ENCODE results near the gene PPP1R1A. TPM values are rescaled to one million over a fixed set of nuclear protein-coding genes. Genes with fewer than 3 reads are reported as not detected.

The PPP1R1A gene
- total RNA-seq, 1 experiment from 2014 or later, result not detected

DNA sequence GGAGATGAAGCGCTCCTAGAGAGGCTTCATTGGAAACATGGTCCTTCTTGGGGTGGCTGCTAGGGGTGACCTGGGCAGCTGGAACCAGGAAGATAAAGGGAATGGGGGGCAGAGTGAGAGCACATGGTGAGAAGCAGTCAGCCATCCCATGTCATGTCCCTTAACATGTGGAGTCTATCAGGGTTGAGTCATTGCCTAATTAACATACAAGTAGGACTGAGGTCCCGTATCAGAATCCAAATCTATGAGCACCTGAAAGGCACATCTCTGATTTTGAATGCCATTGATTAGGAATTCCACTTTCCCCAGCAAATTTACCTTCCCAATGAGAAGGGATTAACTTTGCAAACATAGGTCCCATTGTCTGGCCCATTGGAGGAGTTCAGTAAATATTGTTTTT is 20.3 kb upstream of the PPP1R1A start:
- intact Hi-C loops (cut with micrococcal nuclease), result no loop called here

DNA sequence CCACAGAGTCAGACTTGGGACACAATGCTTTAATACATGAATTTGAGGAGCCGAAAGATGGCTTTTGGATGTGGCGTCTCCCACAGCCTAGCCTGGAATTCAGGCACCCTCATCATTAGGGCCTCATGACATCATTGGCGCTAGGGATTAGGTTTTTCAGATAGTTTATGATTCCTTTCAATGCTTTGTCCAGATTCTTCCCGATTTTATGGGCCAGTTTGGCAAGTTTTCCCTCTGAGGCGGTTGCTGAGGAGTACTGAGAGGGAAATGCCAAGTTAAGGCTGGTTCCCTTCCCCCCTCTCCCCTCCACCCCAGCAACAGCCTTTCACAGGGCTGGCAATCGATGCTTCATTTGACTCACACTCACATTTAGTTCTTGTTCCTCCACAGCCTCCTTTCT is 19.7 kb upstream of the PPP1R1A start:
- CTCF ChIA-PET, result no interaction called here

More for the DNA sequence above, 20.3 kb upstream of the PPP1R1A start:
- H3K36me3 ChIP-seq (ENCODE audit: low read depth, low read length), result no peaks in the 10 kb centered on the region
- no peaks in the 10 kb centered on the region for H3K9me2 ChIP-seq (replicated peaks; ENCODE audit: low read length)
- no TSS peak for BruUV-seq (replicated peaks)
- no peak for ATAC-seq
- no peak overlapping the region for H3K27ac ChIP-seq (ENCODE audit: low read length)
- no peaks in the 10 kb centered on the region for H3K9me3 ChIP-seq (ENCODE audit: low read length)
- no peak overlapping the region for H3K9ac ChIP-seq (ENCODE audit: low read length)
- DNase-seq, result no peak
- no peaks in the 10 kb centered on the region for H4K20me1 ChIP-seq (ENCODE audit: low read length)
- H2AFZ ChIP-seq (ENCODE audit: low read length), result no peak overlapping the region
- no peaks in the 10 kb centered on the region for H3K4me1 ChIP-seq (ENCODE audit: insufficient read depth, low read length)
- ChIA-PET POLR2A (ENCODE audit: unreplicated experiment) (no interaction called here), CTCF (no interaction called here)
- TF ChIP-seq EZH2 (IDR thresholded peaks at IDR 0.05; ENCODE audit: low read length, unreplicated experiment) (no peak), EZH2phosphoT487 (IDR thresholded peaks at IDR 0.05; ENCODE audit: borderline replicate concordance, low read length) (no peak), CTCF (conservative IDR thresholded peaks at IDR 0.05; ENCODE audit: low read depth, low read length) (no peak)
- peaks cover 66% of the 10 kb centered on the region for H3K27me3 ChIP-seq (ENCODE audit: low read length)
- H3K79me2 ChIP-seq (ENCODE audit: low read length), result no peaks in the 10 kb centered on the region
- no peak overlapping the region for H3K4me2 ChIP-seq (ENCODE audit: low read length)
- H3K4me3 ChIP-seq (ENCODE audit: low read length), result no peak overlapping the region
- no peaks in the 10 kb centered on the region for H3F3A ChIP-seq (ENCODE audit: low read length, unreplicated experiment)

More for the DNA sequence above, 19.7 kb upstream of the PPP1R1A start:
- Histone ChIP-seq H3K79me2 (ENCODE audit: low read length) (no peaks in the 10 kb centered on the region), H3K4me2 (ENCODE audit: low read length) (no peak overlapping the region), H3K27me3 (ENCODE audit: low read length) (peaks cover 63% of the 10 kb centered on the region), H3K36me3 (ENCODE audit: low read depth, low read length) (no peaks in the 10 kb centered on the region), H3K27ac (ENCODE audit: low read length) (no peak overlapping the region), H3K9me2 (replicated peaks; ENCODE audit: low read length) (no peaks in the 10 kb centered on the region), H3F3A (ENCODE audit: low read length, unreplicated experiment) (no peaks in the 10 kb centered on the region), H3K4me3 (ENCODE audit: low read length) (no peak overlapping the region), H3K9ac (ENCODE audit: low read length) (no peak overlapping the region), H3K4me1 (ENCODE audit: insufficient read depth, low read length) (no peaks in the 10 kb centered on the region), H2AFZ (ENCODE audit: low read length) (no peak overlapping the region), H3K9me3 (ENCODE audit: low read length) (no peaks in the 10 kb centered on the region), H4K20me1 (ENCODE audit: low read length) (no peaks in the 10 kb centered on the region)
- no peak for ATAC-seq
- intact Hi-C loops (cut with micrococcal nuclease), result no loop called here
- no TSS peak for BruUV-seq (replicated peaks)
- TF ChIP-seq CTCF (conservative IDR thresholded peaks at IDR 0.05; ENCODE audit: low read depth, low read length) (no peak), EZH2 (IDR thresholded peaks at IDR 0.05; ENCODE audit: low read length, unreplicated experiment) (no peak), EZH2phosphoT487 (IDR thresholded peaks at IDR 0.05; ENCODE audit: borderline replicate concordance, low read length) (no peak)
- POLR2A ChIA-PET (ENCODE audit: unreplicated experiment), result no interaction called here
- no peak for DNase-seq
